ENCODE results near the gene GGCX.

DNA sequence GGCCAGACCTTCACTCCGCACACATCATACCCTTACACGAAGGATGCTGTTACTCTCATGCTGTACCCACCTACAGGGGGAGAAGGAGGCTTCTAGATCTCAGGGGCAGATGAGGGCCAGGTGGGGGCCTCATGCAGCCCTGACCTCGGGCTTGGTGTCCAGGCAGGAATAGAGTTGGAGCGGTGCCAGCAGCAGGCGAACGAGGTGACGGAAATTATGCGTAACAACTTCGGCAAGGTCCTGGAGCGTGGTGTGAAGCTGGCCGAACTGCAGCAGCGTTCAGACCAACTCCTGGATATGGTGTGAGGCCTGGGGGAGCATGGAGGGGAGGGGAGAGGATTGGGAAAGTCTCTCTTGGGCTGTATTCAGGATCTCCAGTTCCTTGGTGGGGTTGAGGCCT lies 30.3 kb upstream of the GGCX start:
- TF ChIP-seq, protein P1, sequence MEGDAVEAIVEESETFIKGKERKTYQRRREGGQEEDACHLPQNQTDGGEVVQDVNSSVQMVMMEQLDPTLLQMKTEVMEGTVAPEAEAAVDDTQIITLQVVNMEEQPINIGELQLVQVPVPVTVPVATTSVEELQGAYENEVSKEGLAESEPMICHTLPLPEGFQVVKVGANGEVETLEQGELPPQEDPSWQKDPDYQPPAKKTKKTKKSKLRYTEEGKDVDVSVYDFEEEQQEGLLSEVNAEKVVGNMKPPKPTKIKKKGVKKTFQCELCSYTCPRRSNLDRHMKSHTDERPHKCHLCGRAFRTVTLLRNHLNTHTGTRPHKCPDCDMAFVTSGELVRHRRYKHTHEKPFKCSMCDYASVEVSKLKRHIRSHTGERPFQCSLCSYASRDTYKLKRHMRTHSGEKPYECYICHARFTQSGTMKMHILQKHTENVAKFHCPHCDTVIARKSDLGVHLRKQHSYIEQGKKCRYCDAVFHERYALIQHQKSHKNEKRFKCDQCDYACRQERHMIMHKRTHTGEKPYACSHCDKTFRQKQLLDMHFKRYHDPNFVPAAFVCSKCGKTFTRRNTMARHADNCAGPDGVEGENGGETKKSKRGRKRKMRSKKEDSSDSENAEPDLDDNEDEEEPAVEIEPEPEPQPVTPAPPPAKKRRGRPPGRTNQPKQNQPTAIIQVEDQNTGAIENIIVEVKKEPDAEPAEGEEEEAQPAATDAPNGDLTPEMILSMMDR (IDR thresholded peaks at IDR 0.05; ENCODE audit: insufficient read depth, low read length, poor library complexity, severe bottlenecking), result no peak
- TF ChIP-seq EZH2phosphoT487 (conservative IDR thresholded peaks at IDR 0.05; ENCODE audit: low read length), result no peak

All from SU-DHL-6 (cell line).